ENCODE results near the gene BBS5. TPM values are rescaled to one million over a fixed set of nuclear protein-coding genes. Genes with fewer than 3 reads are reported as not detected.

Gene BBS5
- 14.8 and 23.0 TPM in 2 replicates for polyA plus RNA-seq

DNA sequence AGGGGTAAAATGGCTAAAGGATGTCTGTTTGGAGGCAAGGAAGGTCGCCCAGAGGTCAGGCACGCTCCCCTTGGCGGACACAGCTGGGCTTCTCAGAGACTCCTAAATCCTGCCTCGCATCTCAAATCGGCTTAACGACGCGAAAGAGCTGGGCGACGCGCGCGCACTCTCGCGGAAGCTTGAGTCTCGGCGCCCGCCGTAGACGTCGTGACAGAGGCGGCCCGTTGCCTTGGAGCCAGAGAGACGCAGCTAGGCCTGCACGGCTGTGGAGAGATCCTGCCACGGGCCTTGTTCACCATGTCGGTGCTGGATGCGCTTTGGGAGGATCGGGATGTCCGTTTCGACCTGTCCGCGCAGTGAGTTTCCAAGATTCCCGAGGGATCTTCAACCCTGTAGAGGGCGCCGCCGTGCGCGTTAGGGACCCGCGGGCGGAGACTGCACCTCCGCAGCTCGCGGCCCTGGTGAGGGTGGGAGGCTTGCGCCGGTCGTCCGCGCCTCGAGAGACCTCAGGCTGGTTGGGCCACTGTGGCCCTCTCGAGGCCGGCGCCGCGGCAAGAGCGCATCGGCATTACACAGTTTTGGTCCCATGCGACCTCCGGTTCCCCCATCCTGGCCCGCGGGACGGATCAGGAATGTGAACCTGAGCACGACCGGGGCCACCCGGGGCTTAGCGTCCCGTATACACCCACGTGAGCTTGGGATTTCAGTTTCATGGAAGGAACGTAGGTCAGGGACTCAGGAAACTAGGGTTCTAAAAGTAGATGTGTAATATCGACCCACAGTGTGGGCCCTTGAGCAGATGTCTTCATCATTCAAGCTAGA is at the start of gene BBS5:
Gene BBS5, plus strand, starts transcription at position 238 of the 822 bp plus-strand sequence. Its CDS starts 60 bp downstream, at position 298.

DNA sequence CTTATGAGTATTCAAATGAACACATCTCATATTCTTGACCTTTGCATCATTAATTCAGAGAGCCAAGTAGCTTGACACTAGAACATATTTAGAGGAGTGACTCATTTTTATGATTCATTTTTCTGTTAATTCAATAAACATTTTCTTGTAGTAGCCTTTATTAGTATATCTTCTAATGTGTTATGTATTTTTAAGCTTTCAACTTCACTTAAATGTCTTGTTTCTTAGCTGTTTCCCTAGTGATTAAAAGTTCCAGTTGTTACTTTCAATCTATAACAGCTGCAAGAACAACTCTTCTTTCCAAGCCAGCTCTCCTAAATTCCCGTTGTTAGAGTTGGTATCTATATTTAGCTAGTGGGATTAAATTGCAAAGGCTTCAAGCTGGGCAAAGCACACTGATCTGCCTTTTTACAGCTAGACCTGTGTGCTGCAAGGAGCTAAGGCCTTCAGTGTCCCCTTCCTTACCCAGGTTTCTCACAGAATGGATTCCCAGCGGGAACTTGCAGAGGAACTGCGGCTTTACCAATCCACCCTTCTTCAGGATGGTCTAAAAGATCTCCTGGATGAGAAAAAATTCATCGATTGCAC is 30.1 kb downstream of the BBS5 start, which contains the start of gene KLHL41:
Gene KLHL41, plus strand, starts transcription at position 405 of the 588 bp plus-strand sequence. Its CDS starts 77 bp downstream, at position 482.

Other genes starting within 250 kb of the BBS5 start
- gene LRP2, start 117.0 kb upstream of the BBS5 start, polyA plus RNA-seq = 0.03 TPM in 2 replicates
- gene KLHL41, start 30.2 kb downstream of the BBS5 start, polyA plus RNA-seq = 0.36 and 2.1 TPM in 2 replicates
- 25.0 and 51.9 TPM in 2 replicates for gene FASTKD1, start 94.4 kb downstream of the BBS5 start, polyA plus RNA-seq
- gene PPIG, start 104.9 kb downstream of the BBS5 start, polyA plus RNA-seq = 173 and 191 TPM in 2 replicates
- 5.2 and 5.5 TPM in 2 replicates for gene CFAP210, start 214.9 kb downstream of the BBS5 start, polyA plus RNA-seq
- 6.2 and 8.4 TPM in 2 replicates for gene PHOSPHO2, start 215.0 kb downstream of the BBS5 start, polyA plus RNA-seq

Measured in Purkinje cell (primary cell).